SW480 (cell line): ENCODE data around the gene P2RY8.
"Not testable (repeated sequence)": the region's sequence is repeated elsewhere in the genome, so short reads cannot be mapped to it uniquely, and the experiment has no call there.

ENCODE experiments used
- DNase-seq: peaks from one replicate; pipeline ENCODE4 v3.0.0-alpha.2; 2016; ENCODE audit warnings: low spot score

The P2RY8 gene

GRCh38 chrX:1444561-1445500, 92.2 kb downstream of the P2RY8 start:
- DNase-seq: no peak

- no peak for DNase-seq
Measured at GRCh38 chrX:1443496-1444075, 93.4 kb downstream of the P2RY8 start.

GRCh38 chrX:1442724-1443367, 94.1 kb downstream of the P2RY8 start:
- no peak for DNase-seq

GRCh38 chrX:1442016-1442665, 94.8 kb downstream of the P2RY8 start:
- DNase-seq: no peak

GRCh38 chrX:1440506-1440905, 96.5 kb downstream of the P2RY8 start:
- DNase-seq: no peak

- DNase-seq: no peak
Measured at GRCh38 chrX:1435241-1435895, 101.6 kb downstream of the P2RY8 start.

GRCh38 chrX:1434871-1435240, 102.1 kb downstream of the P2RY8 start:
- no peak for DNase-seq

- DNase-seq: no peak
Measured at GRCh38 chrX:1433646-1434357, 103.2 kb downstream of the P2RY8 start.

- no peak for DNase-seq
Measured at GRCh38 chrX:1430451-1430850, 106.5 kb downstream of the P2RY8 start.

GRCh38 chrX:1427756-1428155, 109.2 kb downstream of the P2RY8 start:
- DNase-seq: no peak

GRCh38 chrX:1426321-1426720, 110.7 kb downstream of the P2RY8 start:
- not testable (repeated sequence) for DNase-seq

- no peak for DNase-seq
Measured at GRCh38 chrX:1425381-1425780, 111.6 kb downstream of the P2RY8 start.

GRCh38 chrX:1424147-1424851, 112.7 kb downstream of the P2RY8 start:
- DNase-seq: no peak

- no peak for DNase-seq
Measured at GRCh38 chrX:1423215-1423614, 113.8 kb downstream of the P2RY8 start.

GRCh38 chrX:1422135-1422465, 114.9 kb downstream of the P2RY8 start:
- DNase-seq: no peak

- no peak for DNase-seq
Measured at GRCh38 chrX:1421433-1422134, 115.4 kb downstream of the P2RY8 start.

- DNase-seq: no peak
Measured at GRCh38 chrX:1420371-1420770, 116.6 kb downstream of the P2RY8 start.

GRCh38 chrX:1419545-1420355, 117.2 kb downstream of the P2RY8 start:
- no peak for DNase-seq

GRCh38 chrX:1418901-1419544, 118.0 kb downstream of the P2RY8 start:
- no peak for DNase-seq
